ENCODE results near the gene ATG9A.

DNA sequence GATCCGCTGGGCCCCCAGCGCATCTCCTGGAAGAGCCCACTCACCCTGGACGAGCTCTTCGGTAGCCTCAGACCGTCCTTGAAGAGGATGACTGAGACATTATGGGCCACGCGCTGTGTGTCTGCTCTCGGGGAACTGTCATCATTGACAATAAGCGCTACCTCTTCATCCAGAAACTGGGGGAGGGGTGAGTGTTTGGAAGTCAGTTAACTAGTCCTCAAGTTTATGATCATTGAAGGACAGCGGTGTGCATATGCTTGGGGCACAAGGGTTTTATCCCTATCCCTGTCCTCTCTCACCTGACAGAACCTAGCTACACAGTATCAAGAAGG, 16.4 kb upstream of the ATG9A start:
- TF ChIP-seq CTCF (IDR thresholded peaks at IDR 0.05) = no peak
- TF ChIP-seq POLR2A (IDR thresholded peaks at IDR 0.05) = no peak
